Colonic mucosa (tissue), 4 donors: ENCODE results near the gene GALK1. TPM values are rescaled to one million over a fixed set of nuclear protein-coding genes. Genes with fewer than 3 reads are reported as not detected.
A peak's percentile ranks its signal among the peaks of the same experiment; 100 is the strongest.

Experiments
- DNase-seq: peaks from one replicate; pipeline ENCODE4 v3.0.0-alpha.2; 2020
- H3K27ac ChIP-seq: fragments of 200-600 bp; one replicate; pipeline ENCODE4 v1.8.0; 2021
- H3K27me3 ChIP-seq: fragments of 200-600 bp; one replicate; pipeline ENCODE4 v1.8.0; 2021
- H3K36me3 ChIP-seq: fragments of 200-600 bp; one replicate; pipeline ENCODE4 v1.8.0; 2021
- H3K4me1 ChIP-seq: fragments of 200-600 bp; one replicate; pipeline ENCODE4 v1.8.0; 2021; ENCODE audit warnings: mild to moderate bottlenecking
- H3K4me3 ChIP-seq: fragments of 200-600 bp; one replicate; pipeline ENCODE4 v1.8.0; 2021
- H3K9ac ChIP-seq, 2 donors: one replicate each; pipeline ENCODE4 v1.7.0; 2013; ENCODE audit warnings: control low read depth in 2 of 2, low read depth in 2 of 2, low read length in 2 of 2
- H3K9me3 ChIP-seq: fragments of 200-600 bp; one replicate; pipeline ENCODE4 v1.8.0; 2021
- CTCF ChIP-seq: fragments of 200-600 bp; IDR thresholded peaks from one replicate; pipeline ENCODE4 v1.8.0; 2022; ENCODE audit warnings: antibody characterized with exemption, mild to moderate bottlenecking
- intact Hi-C: fragments of 100-400 bp; cut with DNase I; formaldehyde crosslinking; loops from one replicate; pipeline ENCODE4 v1.14.1; 2022
- total RNA-seq, 2 donors: library from RNA; stranded (reverse); fragmentation: NEBNext Ultra II Directional in 1 of 2; extraction: Animal tissue kit (Norgen Biotek cat#: 25700) in 1 of 2; gene quantifications; one replicate each; pipeline ENCODE4 v1.2.1, GENCODE V29; 2021
- donor health status: healthy.
- donor health status: DM: no; HTN: no; CAD: no.
- donor health status: DM: no; HTN: no; CAD: no.

GALK1 gene
- total RNA-seq, 2 donors from 2014 or later = 21.3 to 23.6 TPM

- Histone ChIP-seq H3K27ac (no peak overlapping the region), H3K9me3 (no peaks in the 10 kb centered on the region), H3K4me1 (no peaks in the 10 kb centered on the region), H3K36me3 (peaks cover 20% of the 10 kb centered on the region), H3K27me3 (no peaks in the 10 kb centered on the region), H3K9ac (no peak overlapping the region), H3K4me3 (no peak overlapping the region)
- DNase-seq = no peak
- intact Hi-C loops = no loop called here
- TF ChIP-seq CTCF = no peak
Observed at GRCh38 chr17:75758131-75758905, 6.7 kb downstream of the GALK1 start.

- intact Hi-C loops = no loop called here
- H3K27ac ChIP-seq = no peak overlapping the region
- H3K36me3 ChIP-seq = peaks cover 30% of the 10 kb centered on the region
- peak; percentile 19 for DNase-seq
- no peaks in the 10 kb centered on the region for H3K4me1 ChIP-seq
- H3K9me3 ChIP-seq = no peaks in the 10 kb centered on the region
- H3K27me3 ChIP-seq = no peaks in the 10 kb centered on the region
- TF ChIP-seq CTCF = no peak
- no peak overlapping the region for H3K4me3 ChIP-seq
- no peak overlapping the region for H3K9ac ChIP-seq
Observed at GRCh38 chr17:75757086-75757681, 7.8 kb downstream of the GALK1 start.

- H3K9me3 ChIP-seq = no peaks in the 10 kb centered on the region
- no peak for TF ChIP-seq CTCF
- no peak for DNase-seq
- peaks cover 35% of the 10 kb centered on the region for H3K36me3 ChIP-seq
- intact Hi-C loops = no loop called here
- no peak overlapping the region for H3K27ac ChIP-seq
- H3K4me3 ChIP-seq = no peak overlapping the region
- H3K27me3 ChIP-seq = no peaks in the 10 kb centered on the region
- no peaks in the 10 kb centered on the region for H3K4me1 ChIP-seq
- no peak overlapping the region for H3K9ac ChIP-seq
Observed at GRCh38 chr17:75756451-75757085, 8.4 kb downstream of the GALK1 start.

- no peaks in the 10 kb centered on the region for H3K4me1 ChIP-seq
- H3K36me3 ChIP-seq = peaks cover 35% of the 10 kb centered on the region
- TF ChIP-seq CTCF = no peak
- no peak overlapping the region for H3K27ac ChIP-seq
- no peak for DNase-seq
- intact Hi-C loops = no loop called here
- no peak overlapping the region for H3K9ac ChIP-seq
- H3K27me3 ChIP-seq = no peaks in the 10 kb centered on the region
- no peaks in the 10 kb centered on the region for H3K9me3 ChIP-seq
- no peak overlapping the region for H3K4me3 ChIP-seq
Observed at GRCh38 chr17:75755990-75756389, 9.0 kb downstream of the GALK1 start.

- Histone ChIP-seq H3K36me3 (peaks cover 35% of the 10 kb centered on the region), H3K9me3 (no peaks in the 10 kb centered on the region), H3K27ac (no peak overlapping the region), H3K27me3 (no peaks in the 10 kb centered on the region), H3K4me3 (no peak overlapping the region), H3K9ac (no peak overlapping the region), H3K4me1 (no peaks in the 10 kb centered on the region)
- intact Hi-C loops = no loop called here
- TF ChIP-seq CTCF = no peak
- DNase-seq = no peak
Observed at GRCh38 chr17:75755205-75755901, 9.6 kb downstream of the GALK1 start.
